ENCODE data around the gene SLC2A1. TPM values are rescaled to one million over a fixed set of nuclear protein-coding genes. Genes with fewer than 3 reads are reported as not detected.

SLC2A1 gene
- total and polyA plus RNA-seq, 9 of the 15 experiments (the other 6 are each of a cell fraction or from before 2014, with no cell fraction given), result 12.6 to 153 (median 48.0) TPM

GRCh38 chr1:42936309-42937078, 22.2 kb downstream of the SLC2A1 start (continued):
- TF ChIP-seq TFAP4 (CRISPR knock-in tag; IDR thresholded peaks at IDR 0.05; ENCODE audit: borderline replicate concordance), result peak; percentile 98
- no peak for TF ChIP-seq HDAC8 (tag; IDR thresholded peaks at IDR 0.05)
- peak; percentile 88 for TF ChIP-seq CXXC5 (CRISPR knock-in tag; IDR thresholded peaks at IDR 0.05)
- TF ChIP-seq PCBP1 (IDR thresholded peaks at IDR 0.05; ENCODE audit: low read depth, low read length, poor library complexity, severe bottlenecking), result no peak
- peak; percentile 81; the same call in 1 of the 2 replicates for TF ChIP-seq PHB2 (IDR thresholded peaks at IDR 0.05; ENCODE audit: low read depth)
- TF ChIP-seq ZFP36 (IDR thresholded peaks at IDR 0.05; ENCODE audit: low read depth, low read length, partially characterized antibody), result no peak
- no peak for TF ChIP-seq ZBTB8A (IDR thresholded peaks at IDR 0.05; ENCODE audit: partially characterized antibody)
- TF ChIP-seq OTX1 (CRISPR knock-in tag; IDR thresholded peaks at IDR 0.05), result 0 out of 2 replicates have a peak, but pooled peaks have one; percentile 51
- peak; percentile 57; the same call in 1 of the 2 replicates for TF ChIP-seq TARDBP (IDR thresholded peaks at IDR 0.05)
- peak; percentile 56; the same call in 1 of the 2 replicates for TF ChIP-seq DMBX1 (CRISPR knock-in tag; IDR thresholded peaks at IDR 0.05; ENCODE audit: borderline replicate concordance)
- no peak for TF ChIP-seq SRSF9 (IDR thresholded peaks at IDR 0.05; ENCODE audit: borderline replicate concordance, low read depth, low read length)
- no peak for TF ChIP-seq TSC22D4 (tag; IDR thresholded peaks at IDR 0.05)
- no peak for TF ChIP-seq E2F3 (CRISPR knock-in tag; IDR thresholded peaks at IDR 0.05)
- no peak for TF ChIP-seq XRCC4 (IDR thresholded peaks at IDR 0.05; ENCODE audit: extremely low read depth, insufficient read depth, insufficient read length)
- no peak for TF ChIP-seq ZNF217 (CRISPR knock-in tag; IDR thresholded peaks at IDR 0.05)
- TF ChIP-seq MAFK (IDR thresholded peaks at IDR 0.05; ENCODE audit: low read length), result peak; percentile 28; the same call in 1 of the 2 replicates
- TF ChIP-seq USF2 (CRISPR knock-in tag; IDR thresholded peaks at IDR 0.05), result no peak
- TF ChIP-seq PHTF2 (CRISPR knock-in tag; IDR thresholded peaks at IDR 0.05), result no peak
- 0 out of 4 replicates have a peak, but pooled peaks of 1 of the 2 experiments have one; percentile 60 for TF ChIP-seq ETV6 (IDR thresholded peaks at IDR 0.05; ENCODE audit: borderline replicate concordance in 1 of 2, low read depth in 2 of 2, low read length in 1 of 2)
- no peak for TF ChIP-seq ETV6 (CRISPR knock-in tag; IDR thresholded peaks at IDR 0.05; ENCODE audit: borderline replicate concordance)
- TF ChIP-seq PBX2 (CRISPR knock-in tag; IDR thresholded peaks at IDR 0.05; ENCODE audit: low read depth), result no peak
- no peak for TF ChIP-seq PBX2 (tag; conservative IDR thresholded peaks at IDR 0.05; ENCODE audit: low read depth)
- TF ChIP-seq MAFF (IDR thresholded peaks at IDR 0.05; ENCODE audit: low read length), result no peak
- TF ChIP-seq ZBTB2 (IDR thresholded peaks at IDR 0.05), result peak; percentile 78; the same call in 1 of the 2 replicates
